ENCODE data around the gene BLACAT1.
"Not testable (repeated sequence)": the region's sequence is repeated elsewhere in the genome, so short reads cannot be mapped to it uniquely, and the experiment has no call there.

The BLACAT1 gene

DNA sequence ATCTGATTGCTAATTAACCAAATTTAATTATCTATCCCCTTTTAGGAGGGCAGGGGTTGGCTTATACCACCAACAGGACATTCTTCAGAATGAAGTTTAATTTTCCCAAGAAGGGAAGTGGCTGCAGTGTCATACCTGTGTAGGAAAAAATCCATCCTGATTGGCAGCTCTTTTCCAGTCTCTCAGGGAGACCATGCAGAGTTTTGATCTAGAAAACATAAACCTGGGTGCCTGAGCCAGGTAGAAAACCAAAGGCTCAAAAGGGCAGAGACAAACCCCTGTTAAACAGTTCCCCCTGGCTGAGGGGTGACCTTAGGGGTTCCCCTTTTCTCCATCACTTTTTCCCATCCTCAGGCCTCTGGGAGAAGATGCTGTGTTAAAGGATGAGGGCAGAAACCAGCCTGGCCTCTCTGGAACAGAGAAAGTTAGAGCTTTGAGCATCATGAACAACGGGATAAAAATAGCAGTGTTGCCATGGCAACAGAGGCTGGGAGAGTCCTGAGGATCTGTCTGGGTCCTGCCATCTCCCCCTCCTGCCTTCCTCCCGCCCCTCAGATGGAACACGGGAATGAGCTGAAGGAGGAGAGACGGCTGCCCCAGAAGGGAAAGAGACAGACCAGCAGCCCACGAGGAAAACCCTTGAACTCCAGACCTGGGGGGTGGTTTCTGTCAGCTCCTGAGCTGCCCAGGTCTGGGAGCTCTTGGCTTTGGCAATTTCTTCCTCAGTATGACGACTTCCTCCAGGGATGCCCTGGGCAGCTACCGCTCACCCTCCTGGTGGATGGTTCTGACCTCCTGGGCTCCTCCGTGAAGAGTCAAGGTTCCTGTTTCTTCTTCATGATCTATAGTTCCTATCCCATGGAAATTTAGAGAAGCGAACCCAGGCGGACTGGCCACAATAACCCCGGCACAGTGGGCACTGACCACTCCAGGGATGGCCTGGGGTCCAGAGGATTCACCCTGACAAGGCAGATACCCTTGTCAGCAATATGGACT, 20.0 kb downstream of the BLACAT1 start:
- H3K4me3 Mint-ChIP-seq: no peak overlapping the region
- H3K9me3 Mint-ChIP-seq: no peaks in the 10 kb centered on the region
- no peaks in the 10 kb centered on the region for H3K36me3 Mint-ChIP-seq (ENCODE audit: low read depth)
- peaks cover 11% of the 10 kb centered on the region for H3K4me1 Mint-ChIP-seq (ENCODE audit: low read depth)
- no peak overlapping the region for H3K27ac Mint-ChIP-seq
- H3K27me3 Mint-ChIP-seq (ENCODE audit: low read depth): peaks cover 31% of the 10 kb centered on the region
- DNase-seq (ENCODE audit: low spot score): no peak

GRCh38 chr1:205434738-205435137, 21.1 kb downstream of the BLACAT1 start:
- no peak for DNase-seq (ENCODE audit: low spot score)
- Mint-ChIP-seq H3K9me3 (no peaks in the 10 kb centered on the region), H3K4me3 (no peak overlapping the region), H3K4me1 (ENCODE audit: low read depth) (peaks cover 8% of the 10 kb centered on the region), H3K36me3 (ENCODE audit: low read depth) (no peaks in the 10 kb centered on the region), H3K27ac (no peak overlapping the region), H3K27me3 (ENCODE audit: low read depth) (peaks cover 34% of the 10 kb centered on the region)

DNA sequence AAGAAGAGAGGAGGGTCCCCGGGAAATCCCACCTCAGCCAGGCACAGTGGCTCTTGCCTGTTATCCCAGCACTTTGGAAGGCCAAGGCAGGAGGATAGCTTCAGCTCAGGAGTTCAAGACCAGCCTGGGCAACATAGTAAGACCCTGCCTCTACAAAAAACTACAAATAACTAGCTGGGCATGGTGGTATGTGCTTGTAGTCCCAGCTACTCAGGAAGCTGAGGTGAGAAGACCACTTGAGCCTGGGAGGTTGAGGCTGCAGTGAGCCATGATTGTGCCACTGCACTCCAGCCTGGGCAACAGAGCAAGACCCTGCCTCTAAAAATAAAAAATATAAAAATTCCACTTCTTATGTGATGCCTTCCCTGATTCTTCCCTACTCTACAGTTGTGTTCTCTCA, 23.2 kb downstream of the BLACAT1 start:
- H3K27me3 Mint-ChIP-seq (ENCODE audit: low read depth): peaks cover 41% of the 10 kb centered on the region
- not testable (repeated sequence) for DNase-seq (ENCODE audit: low spot score); H3K36me3 Mint-ChIP-seq (ENCODE audit: low read depth); H3K4me3 Mint-ChIP-seq; H3K4me1 Mint-ChIP-seq (ENCODE audit: low read depth); H3K9me3 Mint-ChIP-seq; H3K27ac Mint-ChIP-seq

GRCh38 chr1:205432116-205432515, 23.7 kb downstream of the BLACAT1 start:
- peaks cover 5% of the 10 kb centered on the region for H3K4me1 Mint-ChIP-seq (ENCODE audit: low read depth)
- H3K9me3 Mint-ChIP-seq: no peaks in the 10 kb centered on the region
- no peaks in the 10 kb centered on the region for H3K36me3 Mint-ChIP-seq (ENCODE audit: low read depth)
- H3K27me3 Mint-ChIP-seq (ENCODE audit: low read depth): peaks cover 42% of the 10 kb centered on the region
- no peak for DNase-seq (ENCODE audit: low spot score)
- H3K4me3 Mint-ChIP-seq: no peak overlapping the region
- H3K27ac Mint-ChIP-seq: no peak overlapping the region

GRCh38 chr1:205430696-205431305, 25.0 kb downstream of the BLACAT1 start:
- Mint-ChIP-seq H3K4me3 (peak overlapping the region; percentile 85), H3K27me3 (ENCODE audit: low read depth) (peaks cover 41% of the 10 kb centered on the region), H3K27ac (no peak overlapping the region), H3K9me3 (no peaks in the 10 kb centered on the region), H3K4me1 (ENCODE audit: low read depth) (peaks cover 5% of the 10 kb centered on the region), H3K36me3 (ENCODE audit: low read depth) (no peaks in the 10 kb centered on the region)
- DNase-seq (ENCODE audit: low spot score): peak; percentile 33

- peaks cover 45% of the 10 kb centered on the region for H3K27me3 Mint-ChIP-seq (ENCODE audit: low read depth)
These were observed 25.8 kb downstream of the BLACAT1 start for GRCh38 chr1:205429762-205430695.

DNA sequence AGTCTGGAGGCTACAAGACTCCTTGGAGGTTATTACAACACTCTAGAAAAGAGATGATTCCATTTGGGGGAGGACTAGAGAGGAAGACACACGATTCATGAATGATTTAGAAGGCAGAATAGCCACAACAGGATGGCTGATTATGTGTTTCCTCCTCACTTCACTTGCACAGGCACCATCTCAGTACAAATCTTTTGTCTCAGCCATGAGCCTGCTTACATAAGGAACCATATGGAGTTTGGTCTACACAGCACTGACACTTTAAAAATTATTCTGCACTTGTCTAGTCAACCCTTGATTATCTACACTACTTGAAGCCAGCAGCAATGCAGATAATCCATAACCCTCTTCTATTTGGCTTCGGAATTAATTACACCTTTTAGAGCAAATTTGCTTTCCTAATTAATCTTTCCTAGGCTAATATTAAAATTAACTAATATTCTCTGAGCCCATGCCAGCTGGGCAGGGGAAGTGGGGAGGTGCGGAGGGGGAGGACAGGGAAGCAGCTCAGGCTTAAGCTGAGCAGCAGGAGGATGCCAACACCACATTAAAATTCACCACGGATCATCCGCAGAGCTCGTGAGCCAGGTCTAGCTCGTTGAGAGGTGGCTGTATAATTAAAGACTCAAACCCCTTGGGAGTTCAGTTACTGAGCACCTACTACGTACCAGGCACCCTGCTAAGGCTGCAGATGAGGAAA, 30.8 kb downstream of the BLACAT1 start:
- Mint-ChIP-seq H3K27me3 (ENCODE audit: low read depth) (peaks cover 69% of the 10 kb centered on the region), H3K36me3 (ENCODE audit: low read depth) (no peaks in the 10 kb centered on the region), H3K4me3 (no peak overlapping the region), H3K9me3 (no peaks in the 10 kb centered on the region), H3K27ac (no peak overlapping the region), H3K4me1 (ENCODE audit: low read depth) (no peaks in the 10 kb centered on the region)
- DNase-seq (ENCODE audit: low spot score): no peak

More at GRCh38 chr1:205429762-205430695, 25.8 kb downstream of the BLACAT1 start:
- H3K4me3 Mint-ChIP-seq: peak overlapping the region; percentile 85
- no peak for DNase-seq (ENCODE audit: low spot score)
- peaks cover 5% of the 10 kb centered on the region for H3K4me1 Mint-ChIP-seq (ENCODE audit: low read depth)
- H3K9me3 Mint-ChIP-seq: no peaks in the 10 kb centered on the region
- H3K27ac Mint-ChIP-seq: no peak overlapping the region
- no peaks in the 10 kb centered on the region for H3K36me3 Mint-ChIP-seq (ENCODE audit: low read depth)

- DNase-seq (ENCODE audit: low spot score): no peak
- no peak overlapping the region for H3K4me3 Mint-ChIP-seq
- H3K4me1 Mint-ChIP-seq (ENCODE audit: low read depth): no peaks in the 10 kb centered on the region
- peaks cover 68% of the 10 kb centered on the region for H3K27me3 Mint-ChIP-seq (ENCODE audit: low read depth)
- H3K27ac Mint-ChIP-seq: no peak overlapping the region
- no peaks in the 10 kb centered on the region for H3K9me3 Mint-ChIP-seq
- no peaks in the 10 kb centered on the region for H3K36me3 Mint-ChIP-seq (ENCODE audit: low read depth)
These were observed 31.9 kb downstream of the BLACAT1 start for GRCh38 chr1:205423814-205424399.

DNA sequence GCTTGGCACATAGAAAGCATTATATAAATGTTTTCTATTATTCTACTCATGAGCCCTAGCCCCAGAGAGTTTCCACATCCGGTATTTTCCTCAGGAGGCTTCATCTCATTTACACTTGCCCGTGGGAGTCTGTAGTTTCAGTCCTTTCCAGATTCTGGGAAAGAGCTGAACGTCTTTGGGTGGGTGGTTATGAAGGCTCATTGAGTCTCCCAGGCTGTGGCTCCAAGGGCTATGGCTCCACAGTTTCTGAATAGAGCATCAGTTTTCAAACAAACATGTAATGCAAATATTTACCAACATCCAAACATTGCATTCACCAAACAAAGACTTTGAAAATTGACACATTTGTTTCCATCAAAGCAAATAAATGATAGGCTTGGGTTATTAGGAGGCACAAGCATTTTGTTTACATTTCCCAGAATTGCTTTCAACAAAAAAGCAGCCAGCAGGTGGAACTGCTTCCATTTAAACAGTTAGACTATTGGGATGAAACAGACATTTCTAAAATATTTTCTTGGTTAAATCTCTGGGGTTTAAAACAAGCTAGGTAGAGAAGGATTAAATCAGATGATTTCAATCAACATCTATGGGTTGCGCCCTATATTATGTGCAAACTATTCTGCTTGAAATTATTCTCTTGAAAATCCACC, 32.7 kb downstream of the BLACAT1 start:
- H3K9me3 Mint-ChIP-seq: no peaks in the 10 kb centered on the region
- no peaks in the 10 kb centered on the region for H3K4me1 Mint-ChIP-seq (ENCODE audit: low read depth)
- H3K27me3 Mint-ChIP-seq (ENCODE audit: low read depth): peaks cover 64% of the 10 kb centered on the region
- no peak overlapping the region for H3K27ac Mint-ChIP-seq
- DNase-seq (ENCODE audit: low spot score): no peak
- no peaks in the 10 kb centered on the region for H3K36me3 Mint-ChIP-seq (ENCODE audit: low read depth)
- no peak overlapping the region for H3K4me3 Mint-ChIP-seq

DNA sequence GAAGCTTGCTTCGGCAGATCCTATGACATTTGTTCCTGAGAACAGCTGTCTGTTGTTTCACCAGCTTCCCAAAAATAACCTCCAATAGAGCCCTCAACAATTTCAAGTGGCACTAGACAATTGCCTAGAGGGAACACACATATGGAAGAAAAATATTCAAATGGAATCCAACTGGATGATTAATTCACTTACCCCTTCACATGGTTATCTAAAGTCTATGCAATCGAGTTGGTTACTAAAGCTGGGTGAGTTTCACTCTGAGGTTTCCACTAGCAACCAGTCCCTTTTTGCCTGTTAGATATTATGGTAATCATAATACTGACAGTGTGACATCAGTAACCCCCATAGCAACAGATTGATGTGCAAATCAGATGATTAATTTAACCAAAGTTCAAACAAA, 34.0 kb downstream of the BLACAT1 start, which contains the start of gene LEMD1:
Gene LEMD1 (minus strand): TSS at position 259 of the 400 bp plus-strand sequence. CDS start 1,520 bp downstream, outside the sequence.
- no peak within 1 kb of the TSS for H3K27ac Mint-ChIP-seq
- no peaks in the 10 kb centered on the region for H3K36me3 Mint-ChIP-seq (ENCODE audit: low read depth)
- no peak for DNase-seq (ENCODE audit: low spot score)
- H3K4me3 Mint-ChIP-seq: no peak within 1 kb of the TSS
- H3K9me3 Mint-ChIP-seq: no peaks in the 10 kb centered on the region
- no peaks in the 10 kb centered on the region for H3K4me1 Mint-ChIP-seq (ENCODE audit: low read depth)
- peaks cover 66% of the 10 kb centered on the region for H3K27me3 Mint-ChIP-seq (ENCODE audit: low read depth)

DNA sequence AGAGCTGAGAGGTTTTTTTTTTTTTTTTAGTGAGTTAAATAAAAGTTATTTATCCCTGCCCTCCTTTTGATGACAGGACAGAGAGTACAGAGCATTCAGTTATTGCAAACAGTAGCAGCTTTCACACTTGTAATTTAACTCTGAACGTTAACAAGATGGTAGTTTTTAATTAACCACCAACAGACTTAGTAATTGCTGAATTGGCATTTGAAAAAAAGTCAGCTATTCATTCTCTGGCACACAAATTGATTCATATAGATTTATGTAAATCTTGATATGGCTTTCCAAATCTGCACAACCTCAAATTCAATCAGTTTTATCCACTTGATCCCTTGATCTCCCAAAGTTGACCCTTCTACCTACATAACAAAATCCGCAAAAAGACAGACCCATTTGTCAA, 34.9 kb downstream of the BLACAT1 start:
- no peak overlapping the region for H3K27ac Mint-ChIP-seq
- H3K27me3 Mint-ChIP-seq (ENCODE audit: low read depth): peaks cover 57% of the 10 kb centered on the region
- H3K4me3 Mint-ChIP-seq: no peak overlapping the region
- DNase-seq (ENCODE audit: low spot score): no peak
- no peaks in the 10 kb centered on the region for H3K4me1 Mint-ChIP-seq (ENCODE audit: low read depth)
- no peaks in the 10 kb centered on the region for H3K36me3 Mint-ChIP-seq (ENCODE audit: low read depth)
- no peaks in the 10 kb centered on the region for H3K9me3 Mint-ChIP-seq

DNA sequence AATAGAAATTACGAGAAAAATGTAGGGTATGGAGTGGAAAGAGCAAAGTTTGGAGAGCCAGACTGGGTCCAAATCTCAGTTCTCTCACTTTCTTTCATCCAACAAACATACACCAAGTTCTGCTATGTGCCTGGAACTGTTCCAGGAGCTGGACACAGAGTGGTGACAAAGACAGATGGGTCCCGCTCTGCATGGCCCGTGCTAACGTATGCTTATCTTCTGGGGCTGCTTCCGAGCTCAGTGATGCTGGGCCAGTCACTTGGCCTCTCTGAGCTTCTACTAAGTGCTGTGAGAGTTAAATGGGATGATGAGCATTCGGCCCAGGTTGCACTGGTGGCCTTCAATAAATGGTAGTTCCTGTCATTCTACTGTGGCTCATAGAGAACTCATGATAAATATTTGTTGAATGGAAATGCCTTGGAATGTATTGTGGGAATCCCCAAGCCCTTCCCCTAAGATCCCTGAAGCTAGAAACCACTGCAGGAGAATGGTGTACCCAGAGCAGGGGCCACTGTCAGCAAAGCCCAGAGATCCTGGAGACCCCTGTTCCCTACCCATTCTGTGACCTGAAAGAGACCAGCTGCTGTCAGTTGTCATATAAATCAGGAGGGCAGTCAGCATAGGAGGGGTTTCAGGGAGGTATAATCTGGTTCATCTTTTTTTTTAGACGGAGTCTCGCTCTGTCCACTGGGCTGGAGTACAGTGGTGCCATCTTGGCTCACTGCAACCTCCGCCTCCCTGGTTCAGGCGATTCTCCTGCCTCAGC, 37.8 kb downstream of the BLACAT1 start:
- Mint-ChIP-seq H3K27me3 (ENCODE audit: low read depth) (peaks cover 37% of the 10 kb centered on the region), H3K27ac (no peak overlapping the region), H3K4me3 (no peak overlapping the region), H3K4me1 (ENCODE audit: low read depth) (no peaks in the 10 kb centered on the region), H3K36me3 (ENCODE audit: low read depth) (no peaks in the 10 kb centered on the region), H3K9me3 (no peaks in the 10 kb centered on the region)
- no peak for DNase-seq (ENCODE audit: low spot score)

Measured in T-helper 2 cell treated with Interferon-gamma antibody and Interleukin-4, amounts not matched to agents 5 μg/mL and 100 μg/mL, for 36 hours (primary cell).